GM18508 (cell line): ENCODE data around the gene SCNN1A.

Experiments
- ATAC-seq: cut with Tn5 transposase; IDR thresholded peaks from one replicate; pipeline ENCODE4 v1.9.1; 2021; ENCODE audit warnings: moderate number of reproducible peaks; ENCODE audit not compliant: insufficient read depth, unreplicated experiment

The SCNN1A gene

DNA sequence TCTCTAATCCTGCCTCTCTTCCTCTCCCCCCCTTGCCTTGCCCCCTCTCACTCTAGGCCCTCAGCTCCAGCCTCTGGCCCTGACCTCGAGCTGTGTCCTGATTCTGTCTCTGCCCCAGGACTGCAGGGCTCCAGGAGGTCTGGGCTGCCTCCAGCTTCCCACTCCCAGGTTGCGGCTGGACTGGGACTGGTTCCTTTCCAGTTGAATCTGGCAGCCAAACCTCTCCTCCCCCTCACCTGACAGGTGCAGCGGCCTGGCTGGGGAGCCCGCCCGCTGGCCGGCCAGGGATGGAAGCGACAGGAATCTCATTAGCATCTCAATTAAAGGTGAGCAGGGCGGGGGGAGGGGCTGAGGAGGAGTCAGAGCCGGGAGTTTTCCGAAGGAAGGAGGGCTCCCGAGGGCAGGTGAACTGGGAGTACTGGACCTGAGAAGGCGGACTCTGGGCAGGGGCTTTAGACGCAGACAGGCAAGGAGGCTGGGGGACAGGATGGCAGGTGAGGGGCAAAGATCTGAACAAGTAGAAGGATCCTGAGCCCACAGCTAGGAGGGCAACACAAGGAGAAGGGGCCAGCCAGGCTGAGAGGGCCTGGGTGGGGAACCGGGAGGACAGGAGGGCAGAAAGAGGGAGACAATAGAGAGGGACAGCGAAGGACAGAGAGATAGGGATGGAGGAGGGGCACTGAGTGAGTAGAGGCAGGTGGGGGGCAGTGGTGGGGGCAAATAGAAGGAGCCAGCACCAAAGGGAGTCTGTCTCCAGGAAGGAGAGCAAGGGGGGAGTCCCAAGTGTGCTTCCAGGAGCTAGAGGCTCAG is at the start of gene SCNN1A:
TSS of gene SCNN1A (minus strand) at position 295 of the 810 bp plus-strand sequence. CDS start 780 bp downstream, outside the sequence.
- ATAC-seq, result no peak

DNA sequence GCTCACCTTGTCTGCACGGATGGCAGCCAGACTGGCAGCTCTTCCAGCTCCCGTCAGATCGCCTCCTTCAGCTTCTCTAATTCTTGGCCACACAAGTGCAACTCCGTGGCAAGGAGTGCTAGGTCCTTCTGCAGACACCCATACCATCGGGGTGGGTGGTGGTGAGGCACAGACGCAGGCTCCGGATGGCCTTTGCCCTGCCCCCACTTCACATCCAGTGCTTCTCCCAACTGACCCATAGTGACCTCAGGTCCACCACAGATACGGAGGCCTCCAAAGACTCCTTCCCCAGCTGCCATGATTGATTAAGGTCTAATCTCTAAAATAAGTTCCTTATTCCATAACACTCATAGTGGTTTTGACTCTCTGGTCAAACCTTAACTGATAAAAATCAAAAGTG is 49.5 kb upstream of the SCNN1A start:
- ATAC-seq, result no peak

DNA sequence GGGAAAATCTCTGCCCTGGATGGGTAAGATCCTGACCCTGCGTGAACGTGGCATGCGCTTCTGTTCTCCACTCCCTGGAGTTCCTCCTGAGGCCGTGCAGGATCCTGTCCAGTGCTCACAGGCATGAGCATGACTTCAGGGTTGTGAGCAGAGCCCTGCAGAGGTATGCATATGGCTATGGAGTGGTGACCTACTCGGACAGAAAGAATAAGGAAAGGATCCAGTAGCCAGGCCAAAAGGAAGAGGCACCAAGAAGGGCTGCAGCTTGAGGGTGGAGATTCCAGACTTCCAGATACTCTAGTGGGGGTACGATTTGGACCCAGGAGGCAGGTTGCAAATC is 48.6 kb upstream of the SCNN1A start:
- ATAC-seq, result no peak

DNA sequence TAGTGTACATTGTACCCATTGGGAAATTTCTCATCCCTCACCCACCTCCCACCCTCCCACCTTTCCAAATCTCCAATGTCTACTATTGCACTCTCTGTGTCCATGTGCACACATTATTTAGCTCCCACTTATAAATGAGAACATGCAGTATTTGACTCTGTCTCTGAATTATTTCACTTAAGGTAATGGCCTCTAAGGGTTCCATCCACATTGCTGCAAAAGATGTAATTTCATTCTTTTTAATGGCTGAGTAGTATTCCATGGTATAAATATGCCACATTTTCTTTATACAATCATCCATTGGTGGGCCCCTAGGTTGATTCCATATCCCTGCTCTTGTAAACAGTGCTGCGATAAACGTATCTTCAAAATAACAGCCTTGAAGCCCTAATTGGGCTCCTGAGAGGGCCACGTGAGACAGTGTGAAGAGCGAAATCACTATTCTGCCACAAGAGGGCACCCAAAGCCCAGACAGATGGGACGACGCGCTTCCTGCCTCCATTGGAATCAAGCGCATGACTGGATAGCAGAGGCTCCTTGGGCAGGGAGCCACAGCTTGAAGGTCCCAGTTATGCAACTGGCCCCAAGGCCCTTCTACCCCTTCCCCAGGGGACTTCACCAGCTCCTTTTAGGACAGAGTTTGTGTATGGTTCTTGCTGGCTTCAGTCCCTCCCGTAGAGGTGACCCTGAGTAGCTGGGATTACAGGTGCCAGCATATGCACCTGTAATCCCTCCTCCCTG is 48.1 kb upstream of the SCNN1A start:
- ATAC-seq, result no peak

DNA sequence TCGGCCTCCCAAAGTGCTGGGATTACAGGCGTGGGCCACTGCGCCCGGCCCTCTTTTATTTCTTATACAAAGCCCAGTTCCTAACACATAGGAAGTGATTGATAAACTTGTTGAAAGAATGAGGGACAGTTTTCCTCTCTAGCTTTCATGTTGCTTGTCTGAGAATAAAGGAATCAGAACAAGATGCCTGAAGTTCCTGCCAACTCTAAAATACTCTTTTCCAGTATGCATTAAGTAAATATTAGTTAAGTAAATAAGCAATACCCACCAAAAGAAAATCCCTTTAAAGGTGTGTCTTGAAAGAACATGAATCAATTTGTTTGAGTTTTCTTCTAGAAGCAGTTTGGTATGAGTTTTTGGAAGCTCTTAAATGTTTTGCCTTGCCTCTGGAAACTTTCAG is 45.0 kb upstream of the SCNN1A start:
- ATAC-seq, result no peak

DNA sequence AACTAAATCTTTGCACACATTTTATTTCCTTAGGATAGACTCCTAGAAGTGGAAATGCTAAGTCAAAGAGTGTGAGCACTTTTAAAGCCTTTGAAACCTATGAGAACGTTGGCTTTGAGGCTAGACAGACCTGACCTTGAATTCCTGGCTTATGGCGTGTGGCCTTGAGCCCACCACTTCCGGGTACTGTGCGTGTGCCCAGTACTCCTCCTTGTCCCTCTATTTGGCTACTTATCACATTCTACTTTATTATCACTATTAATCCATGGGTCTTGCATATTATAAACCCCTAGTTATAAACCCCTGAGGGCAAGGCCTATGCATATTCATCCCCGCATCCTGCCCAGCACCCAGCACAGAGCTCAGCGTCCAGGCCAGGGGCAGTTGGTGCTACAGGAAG is 43.4 kb upstream of the SCNN1A start:
- ATAC-seq, result no peak

DNA sequence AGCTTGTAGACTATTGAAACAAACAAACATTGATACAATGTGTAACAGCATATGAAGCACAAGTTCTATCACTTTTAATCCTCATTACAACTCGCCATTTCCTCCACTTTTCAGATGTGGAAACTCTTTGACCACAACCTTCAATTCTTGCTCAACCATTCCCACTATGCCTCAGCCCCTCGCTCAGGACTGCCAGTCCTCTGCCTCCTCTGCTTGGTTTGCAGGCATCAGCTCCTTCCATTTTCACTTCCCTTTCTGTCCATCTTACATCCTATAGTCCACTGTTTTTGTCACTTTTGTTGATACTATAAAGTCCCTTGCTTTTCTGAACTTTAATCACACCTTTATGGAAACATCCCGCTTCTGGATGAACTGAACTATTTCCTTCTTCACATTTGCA is 41.2 kb upstream of the SCNN1A start:
- ATAC-seq, result no peak

DNA sequence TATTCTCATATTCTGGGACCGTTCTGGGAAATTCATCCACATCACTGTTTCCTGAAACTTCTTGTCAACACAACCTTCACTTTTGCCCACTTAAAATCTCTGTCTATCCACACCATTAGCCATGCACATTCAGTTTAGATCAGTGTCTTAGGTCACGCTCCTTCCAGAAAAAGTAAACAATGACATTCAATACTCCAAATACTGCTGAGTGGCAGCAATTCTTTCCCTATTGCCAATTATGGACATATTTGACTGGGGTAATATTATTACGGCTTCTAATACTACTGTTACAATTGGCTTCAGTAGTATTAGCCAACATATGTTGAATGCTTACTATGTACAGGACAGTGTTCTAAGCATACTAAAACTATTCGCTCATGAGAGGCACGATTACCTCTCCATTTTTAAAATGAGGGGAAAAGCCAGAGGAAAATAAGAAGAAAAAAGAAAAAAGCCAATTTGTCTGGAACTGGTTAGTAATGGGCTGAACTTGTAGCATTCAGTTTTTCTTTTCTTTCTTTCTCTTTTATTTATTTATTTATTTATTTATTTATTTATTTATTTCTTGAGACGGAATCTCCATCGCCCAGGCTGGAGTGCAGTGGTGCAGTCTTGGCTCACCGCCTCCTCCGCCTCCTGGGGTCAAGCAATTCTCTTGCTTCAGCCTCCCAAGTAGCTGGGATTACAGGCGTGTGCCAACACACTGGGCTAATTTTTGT is 32.0 kb upstream of the SCNN1A start:
- ATAC-seq, result no peak

DNA sequence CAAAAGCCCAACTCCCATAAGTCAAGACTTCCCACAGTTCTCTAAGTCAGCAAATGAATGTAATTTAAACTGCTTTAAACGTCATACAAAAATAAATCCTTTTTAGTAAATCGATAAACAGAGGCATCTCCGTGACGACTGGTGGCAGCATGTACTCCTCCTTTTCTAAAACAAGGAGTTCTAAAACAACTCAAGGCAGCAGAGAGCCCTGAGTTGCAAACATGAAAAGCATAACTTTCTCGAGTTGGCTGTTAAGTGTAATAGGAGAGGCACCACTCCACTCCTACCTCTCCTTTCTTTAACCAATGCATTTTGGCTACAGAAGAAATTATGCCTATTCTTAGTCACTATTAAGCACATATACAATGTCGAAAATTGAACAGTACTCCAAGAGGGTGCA is 30.6 kb upstream of the SCNN1A start:
- no peak for ATAC-seq

DNA sequence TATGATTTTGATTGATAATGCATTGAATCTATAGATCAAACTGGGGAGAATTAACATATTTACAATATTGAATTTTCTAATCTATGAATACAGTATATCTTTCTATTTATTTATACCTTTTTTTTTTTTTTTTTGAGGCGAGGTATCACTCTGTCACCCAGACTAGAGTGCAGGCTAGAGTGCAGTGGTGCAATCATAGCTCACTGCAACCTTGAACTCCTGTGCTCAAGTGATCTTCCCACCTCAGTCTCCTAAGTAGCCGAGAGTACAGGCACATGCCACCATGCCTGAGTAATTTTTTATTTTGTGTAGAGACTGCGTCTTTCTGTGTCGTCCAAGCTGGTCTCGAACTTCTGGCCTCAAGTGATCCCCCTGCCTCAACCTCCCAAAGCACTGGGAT is 29.0 kb upstream of the SCNN1A start:
- ATAC-seq, result no peak

DNA sequence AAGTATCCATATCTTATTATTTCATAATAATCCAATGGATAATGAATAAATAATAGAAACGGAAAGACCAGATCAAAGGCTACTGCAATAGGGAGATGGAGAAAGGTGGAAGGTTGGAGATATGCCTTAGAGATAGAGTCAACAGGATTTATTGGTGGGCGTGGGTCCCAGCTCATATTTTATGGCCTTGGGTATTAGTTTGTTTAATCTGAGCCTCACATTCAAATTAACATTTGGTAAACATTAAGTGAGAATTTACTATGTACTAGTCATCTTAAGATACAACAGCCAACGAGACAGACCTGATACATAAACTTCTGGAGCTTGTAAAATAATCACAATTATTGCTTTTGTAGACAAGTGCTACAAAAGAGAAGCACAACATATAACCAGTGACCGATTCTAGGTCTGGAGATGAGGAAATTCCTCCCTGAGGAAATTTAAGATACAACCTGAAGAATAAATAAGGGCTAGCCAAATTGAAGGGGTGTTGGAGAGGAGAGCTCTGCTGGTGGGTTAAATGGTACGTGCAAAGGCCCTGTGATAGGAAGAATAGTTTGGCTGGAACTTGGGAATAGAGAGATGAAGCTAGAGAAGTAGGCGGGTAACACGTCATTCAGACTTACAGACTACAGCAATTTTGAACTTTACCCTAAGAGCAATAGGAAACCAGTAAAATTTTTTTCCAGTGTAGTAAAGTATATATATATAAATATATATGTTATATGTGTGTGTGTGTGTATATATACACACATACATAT is 24.7 kb upstream of the SCNN1A start:
- no peak for ATAC-seq

DNA sequence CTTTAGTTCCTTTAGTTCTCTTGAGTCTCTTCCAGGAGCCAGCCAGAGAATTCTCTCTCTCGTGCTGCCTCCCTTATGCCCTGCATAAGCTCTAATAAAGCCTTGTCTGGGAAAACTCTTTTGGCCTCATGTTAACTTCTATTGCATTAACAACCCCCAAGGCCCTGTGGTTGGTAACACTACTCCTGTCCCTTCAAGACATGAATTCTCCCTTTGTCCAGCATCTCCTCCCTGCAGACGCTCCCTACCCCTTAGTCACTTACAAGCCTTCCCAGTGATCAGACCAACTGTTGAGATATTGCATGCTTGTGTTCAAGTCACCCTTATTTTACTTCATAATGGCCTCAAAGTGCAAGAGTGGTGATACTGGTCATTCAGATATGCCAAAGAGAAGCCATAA is 20.7 kb upstream of the SCNN1A start:
- no peak for ATAC-seq

DNA sequence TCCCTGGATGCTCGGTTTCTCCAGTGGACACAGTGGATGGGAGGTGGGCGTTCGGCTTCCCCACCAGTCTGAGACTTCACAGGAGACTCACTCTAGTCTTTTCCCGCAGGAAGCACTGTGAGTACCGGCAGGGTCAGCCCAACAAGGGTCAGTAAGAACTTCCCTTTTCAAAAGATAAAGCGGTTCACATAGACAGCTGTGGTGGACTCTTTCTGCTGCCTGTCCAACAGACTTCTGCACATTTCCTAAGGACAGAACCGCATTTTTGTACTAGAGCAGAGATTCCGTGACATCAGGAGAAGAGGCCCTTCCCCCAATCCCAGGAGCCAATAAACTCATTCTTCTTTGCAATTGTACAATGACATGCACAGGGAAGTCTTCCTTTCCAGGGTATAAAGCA is 19.0 kb upstream of the SCNN1A start:
- no peak for ATAC-seq

DNA sequence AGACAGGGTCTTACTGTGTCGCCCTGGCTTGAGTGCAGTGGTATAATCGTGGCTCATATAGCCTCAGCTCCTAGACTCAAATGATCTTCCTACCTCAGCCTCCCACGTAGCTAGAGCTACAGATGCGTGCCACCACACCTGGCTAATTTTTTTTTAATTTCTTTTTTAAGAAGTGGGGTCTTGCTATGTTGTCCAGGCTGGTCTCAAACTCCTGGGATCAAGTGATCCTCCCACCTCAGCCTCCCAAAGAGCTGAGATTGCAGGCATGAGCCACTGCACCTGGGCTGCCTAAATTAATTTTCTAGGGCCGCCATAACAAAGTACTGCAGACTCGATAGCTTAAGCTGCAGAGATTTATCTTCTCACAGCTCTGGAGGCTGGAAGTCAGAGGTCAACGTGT is 17.7 kb upstream of the SCNN1A start:
- ATAC-seq, result no peak

DNA sequence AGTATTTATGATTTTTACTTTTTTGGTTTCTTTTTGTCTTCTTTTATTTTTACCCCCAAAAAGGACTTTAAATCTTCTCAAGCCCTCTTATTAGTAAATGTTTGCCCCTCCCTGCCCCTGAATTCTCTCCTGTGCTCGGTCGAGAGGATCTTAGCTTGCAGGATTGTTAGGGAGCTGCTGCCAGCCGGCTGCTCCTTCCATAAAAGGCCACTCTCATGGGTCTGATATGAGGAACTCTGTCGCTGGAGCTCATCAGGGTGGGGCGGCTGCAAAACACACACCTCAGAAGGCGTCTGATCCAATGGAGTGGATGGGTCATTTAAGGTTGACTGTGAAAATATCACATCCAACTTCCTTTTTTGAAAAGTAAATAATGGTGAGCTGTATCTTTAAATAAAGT is 17.1 kb upstream of the SCNN1A start:
- ATAC-seq, result no peak

DNA sequence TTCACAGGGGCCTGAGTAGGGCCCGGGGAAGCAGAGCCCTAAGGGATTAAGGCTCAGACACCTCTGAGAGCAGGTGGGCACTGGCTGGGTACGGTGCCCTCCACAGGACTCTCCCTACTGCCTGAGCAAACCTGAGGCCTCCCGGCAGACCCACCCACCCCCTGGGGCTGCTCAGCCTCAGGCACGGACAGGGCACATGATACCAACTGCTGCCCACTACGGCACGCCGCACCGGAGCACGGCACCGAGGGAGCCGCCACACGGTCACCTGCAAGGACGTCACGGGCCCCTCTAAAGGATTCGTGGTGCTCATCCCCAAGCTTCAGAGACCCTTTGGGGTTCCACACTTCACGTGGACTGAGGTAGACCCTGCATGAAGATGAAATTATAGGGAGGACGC is 15.7 kb upstream of the SCNN1A start:
- no peak for ATAC-seq

DNA sequence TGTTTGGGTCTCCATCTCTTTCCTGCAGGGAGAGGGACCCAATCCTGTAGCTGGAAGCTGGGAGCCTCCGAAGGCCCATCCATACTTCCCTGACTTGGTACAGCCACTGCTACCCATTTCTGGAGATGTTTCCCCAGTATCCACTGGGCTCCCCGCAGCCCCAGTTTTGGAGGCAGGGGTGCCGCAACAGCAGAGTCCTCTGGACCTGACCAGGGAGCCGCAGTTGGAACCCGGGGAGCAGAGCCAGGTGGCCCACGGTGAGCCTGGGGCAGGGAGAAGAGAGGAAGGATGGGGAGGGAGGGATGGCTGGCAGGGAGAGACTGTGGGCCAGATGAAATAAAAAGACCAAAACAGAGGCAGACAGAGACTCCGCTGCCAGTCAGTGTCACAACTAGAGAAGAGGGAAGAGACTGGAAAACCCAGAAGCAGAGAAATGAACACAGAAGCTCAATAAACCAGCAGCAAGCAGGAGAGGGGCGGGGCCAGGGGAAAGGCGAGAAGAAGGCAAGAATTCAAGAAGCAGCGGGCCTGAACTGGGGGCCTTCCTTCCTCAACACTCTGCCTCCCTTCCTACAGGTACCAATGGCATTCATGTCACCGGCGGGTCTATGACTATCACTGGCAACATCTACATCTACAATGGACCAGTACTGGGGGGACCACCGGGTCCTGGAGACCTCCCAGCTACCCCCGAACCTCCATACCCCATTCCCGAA is 14.9 kb upstream of the SCNN1A start:
- no peak for ATAC-seq

DNA sequence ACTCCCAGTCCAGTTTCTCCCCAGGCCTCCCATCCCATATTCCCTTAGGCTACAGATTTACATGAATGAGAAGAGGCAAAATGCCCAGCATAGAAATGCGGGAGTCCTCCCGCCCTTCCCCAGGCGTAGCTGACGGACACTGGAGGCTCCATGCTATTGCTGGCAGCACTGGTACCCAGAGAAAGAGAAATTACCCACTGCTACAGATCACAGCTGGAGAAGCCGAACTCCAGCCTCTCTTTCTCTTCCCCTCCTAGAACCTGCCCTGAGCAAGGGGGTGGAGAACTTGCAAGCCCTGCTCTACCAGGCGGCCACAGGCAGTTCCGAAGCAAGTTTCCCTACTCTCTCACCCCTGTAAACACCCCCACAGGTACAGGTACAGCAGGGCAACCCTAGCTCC is 12.2 kb upstream of the SCNN1A start:
- no peak for ATAC-seq

DNA sequence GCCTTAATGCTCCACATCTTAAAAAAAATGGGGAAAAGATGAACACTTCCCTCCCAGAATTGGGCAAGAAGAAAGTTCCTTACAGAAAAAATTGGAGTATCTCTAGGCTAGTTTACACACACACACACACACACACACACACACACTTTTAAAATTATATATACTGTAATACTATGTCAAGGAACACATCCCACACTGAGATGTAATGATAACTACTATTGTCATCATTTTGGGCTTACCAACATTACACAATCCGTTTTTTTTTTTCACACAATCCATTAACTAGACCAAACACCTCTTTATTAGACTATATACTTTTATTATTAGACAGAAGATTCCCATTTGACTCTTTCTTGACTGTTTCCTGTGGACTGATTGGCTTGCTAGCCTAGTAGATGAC is 11.1 kb upstream of the SCNN1A start:
- ATAC-seq, result no peak

DNA sequence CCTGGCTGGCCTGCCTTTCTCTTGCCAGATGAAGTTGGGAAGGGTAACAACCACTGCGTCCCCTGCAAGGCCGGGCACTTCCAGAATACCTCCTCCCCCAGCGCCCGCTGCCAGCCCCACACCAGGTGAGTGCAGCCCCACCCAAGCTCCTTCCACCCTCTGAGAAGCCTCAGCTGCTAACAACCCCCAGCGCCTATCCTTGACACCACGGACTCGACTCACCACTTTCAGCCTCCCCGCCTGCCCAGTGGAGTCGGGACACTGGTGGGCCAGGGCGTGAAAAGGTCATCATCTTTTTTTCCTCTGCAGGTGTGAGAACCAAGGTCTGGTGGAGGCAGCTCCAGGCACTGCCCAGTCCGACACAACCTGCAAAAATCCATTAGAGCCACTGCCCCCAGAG is 10.7 kb upstream of the SCNN1A start:
- ATAC-seq, result no peak
